C4-2B (cell line): ENCODE measurements around the gene FNDC3B.
A peak's percentile ranks its signal among the peaks of the same experiment; 100 is the strongest.

Source experiments
- H3K27ac ChIP-seq: fragments of 450-650 bp; 2 replicates; pipeline ENCODE4 v1.5.1; 2017
- CTCF ChIP-seq: fragments of 450-650 bp; conservative IDR thresholded peaks from 2 replicates; pipeline ENCODE4 v1.5.1; 2017; ENCODE audit warnings: mild to moderate bottlenecking
- ZFX ChIP-seq: fragments of 450-650 bp; IDR thresholded peaks from 2 replicates; pipeline ENCODE4 v1.6.1; 2017

The FNDC3B gene

GRCh38 chr3:172031996-172032395, 7.4 kb upstream of the FNDC3B start:
- no peak overlapping the region for H3K27ac ChIP-seq
- TF ChIP-seq ZFX (no peak), CTCF (no peak)

- no peak overlapping the region for H3K27ac ChIP-seq
- no peak for TF ChIP-seq ZFX
- TF ChIP-seq CTCF = no peak
Observed at GRCh38 chr3:172033396-172033795, 6.0 kb upstream of the FNDC3B start.

GRCh38 chr3:172034786-172035685, 4.3 kb upstream of the FNDC3B start:
- TF ChIP-seq ZFX (no peak), CTCF (peak; percentile 81)
- H3K27ac ChIP-seq = no peak overlapping the region

- TF ChIP-seq ZFX = no peak
- TF ChIP-seq CTCF = no peak
- H3K27ac ChIP-seq = no peak overlapping the region
Observed at GRCh38 chr3:172036541-172037215, 2.7 kb upstream of the FNDC3B start.

- H3K27ac ChIP-seq = peak overlapping the region; percentile 99
- no peak for TF ChIP-seq ZFX
- no peak for TF ChIP-seq CTCF
Observed at GRCh38 chr3:172038798-172039435, 461 bp upstream of the FNDC3B start.

- H3K27ac ChIP-seq = peak overlapping the region; percentile 99
- TF ChIP-seq CTCF (peak; percentile 59), ZFX (peak; percentile 65)
Observed at GRCh38 chr3:172040078-172040980, 951 bp downstream of the FNDC3B start.
